Peyer's patch (tissue), 4 donors: ENCODE results near the gene TRIM10.

Experiments used
- CTCF ChIP-seq, 6 experiments: fragments of 450-650 bp in 4 of 6; fragments of 200-600 bp in 2 of 6; sonication (generic) in 1 of 6; IDR thresholded peaks; one replicate each; pipeline ENCODE4 v1.5.1; 2017 to 2019; ENCODE audit warnings: antibody characterized with exemption in 6 of 6, mild to moderate bottlenecking in 3 of 6, moderate library complexity in 1 of 6
- POLR2A ChIP-seq, 2 donors: fragments of 450-650 bp; IDR thresholded peaks; one replicate each; pipeline ENCODE4 v1.5.1; 2017; ENCODE audit warnings: antibody characterized with exemption in 2 of 2, mild to moderate bottlenecking in 2 of 2, moderate library complexity in 2 of 2

GRCh38 chr6:30194797-30195690 lies 34.0 kb upstream of the TRIM10 start:
- TF ChIP-seq CTCF (IDR thresholded peaks at IDR 0.05) (no peak), POLR2A (IDR thresholded peaks at IDR 0.05) (no peak)
